Large intestine (tissue), 3 donors: Measurements from ENCODE around the gene SLC9A8. TPM values are rescaled to one million over a fixed set of nuclear protein-coding genes. Genes with fewer than 3 reads are reported as not detected.
"Not testable (repeated sequence)": the region's sequence is repeated elsewhere in the genome, so short reads cannot be mapped to it uniquely, and the experiment has no call there.

Source experiments
- DNase-seq, 2 donors: peaks; one replicate each; pipeline versions ENCODE4 v3.0.0 to v3.0.0-alpha.2; 2013
- H3K27ac ChIP-seq: one replicate; pipeline ENCODE4 v1.5.1; 2013; ENCODE audit warnings: low read length
- H3K27me3 ChIP-seq: 2 replicates; pipeline ENCODE4 v1.6.1; 2013; ENCODE audit warnings: low read length; ENCODE audit not compliant: control insufficient read depth, insufficient read depth
- H3K36me3 ChIP-seq: 2 replicates; pipeline ENCODE4 v1.6.1; 2013; ENCODE audit warnings: low read length; ENCODE audit not compliant: control insufficient read depth, insufficient read depth
- H3K4me1 ChIP-seq: one replicate; pipeline ENCODE4 v1.6.1; 2013; ENCODE audit warnings: low read length; ENCODE audit not compliant: control insufficient read depth, insufficient read depth
- H3K4me3 ChIP-seq: one replicate; pipeline ENCODE4 v1.5.1; 2013; ENCODE audit warnings: low read length
- H3K9me3 ChIP-seq: one replicate; pipeline ENCODE4 v1.6.1; 2013; ENCODE audit warnings: mild to moderate bottlenecking, low read depth, low read length, moderate library complexity; ENCODE audit not compliant: control insufficient read depth
- WGBS: methylation state at CpG from one replicate; pipeline ENCODE4 v1.1.5; 2013; ENCODE audit warnings: low lambda C conversion rate; ENCODE audit not compliant: insufficient coverage; 5-methylcytosine and 5-hydroxymethylcytosine counted together
- polyA plus RNA-seq: library from polyadenylated mRNA; unstranded; fragments of 120-200 nt; gene quantifications from one replicate; pipeline ENCODE4 v1.2.1, GENCODE V29; 2013

SLC9A8 gene
- polyA plus RNA-seq, 1 donor, result 11.3 TPM

GRCh38 chr20:49796600-49797343 is 15.9 kb upstream of the SLC9A8 start:
- WGBS, result 53% methylated on average over 3 of the region's 8 CpGs

GRCh38 chr20:49797344-49797615 is 15.3 kb upstream of the SLC9A8 start:
- peak overlapping the region; percentile 36 for H3K27ac ChIP-seq
- no peaks in the 10 kb centered on the region for H3K27me3 ChIP-seq
- peak in 1 of 2 donors; percentile 70 for DNase-seq
- H3K4me1 ChIP-seq, result peaks cover 27% of the 10 kb centered on the region
- no peaks in the 10 kb centered on the region for H3K36me3 ChIP-seq
- no CpG with 5 or more reads among the region's 6 CpGs for WGBS
- no peaks in the 10 kb centered on the region for H3K9me3 ChIP-seq
- no peak overlapping the region for H3K4me3 ChIP-seq

More at GRCh38 chr20:49796600-49797343, 15.9 kb upstream of the SLC9A8 start:
- H3K27ac ChIP-seq, result peak overlapping the region; percentile 36
- peaks cover 27% of the 10 kb centered on the region for H3K4me1 ChIP-seq
- H3K9me3 ChIP-seq, result no peaks in the 10 kb centered on the region
- no peaks in the 10 kb centered on the region for H3K36me3 ChIP-seq
- no peaks in the 10 kb centered on the region for H3K27me3 ChIP-seq
- DNase-seq, result peak in 1 of 2 donors; percentile 54
- no peak overlapping the region for H3K4me3 ChIP-seq

- Histone ChIP-seq H3K4me3 (no peak overlapping the region), H3K36me3 (no peaks in the 10 kb centered on the region), H3K9me3 (no peaks in the 10 kb centered on the region), H3K27ac (no peak overlapping the region), H3K4me1 (peaks cover 23% of the 10 kb centered on the region), H3K27me3 (no peaks in the 10 kb centered on the region)
- WGBS, result 100% methylated on average over 1 of the region's 4 CpGs
- DNase-seq, result no peak
Observed at GRCh38 chr20:49798718-49799117, 13.9 kb upstream of the SLC9A8 start.

GRCh38 chr20:49799698-49800097 is 12.9 kb upstream of the SLC9A8 start:
- Histone ChIP-seq H3K9me3 (no peaks in the 10 kb centered on the region), H3K27me3 (no peaks in the 10 kb centered on the region), H3K4me1 (peaks cover 14% of the 10 kb centered on the region), H3K27ac (no peak overlapping the region), H3K4me3 (no peak overlapping the region), H3K36me3 (no peaks in the 10 kb centered on the region)
- WGBS, result 100% methylated on average over 1 of the region's 8 CpGs
- DNase-seq, result no peak

GRCh38 chr20:49803418-49803817 is 9.2 kb upstream of the SLC9A8 start:
- Histone ChIP-seq H3K9me3 (no peaks in the 10 kb centered on the region), H3K4me3 (no peak overlapping the region), H3K36me3 (no peaks in the 10 kb centered on the region), H3K27ac (no peak overlapping the region), H3K27me3 (no peaks in the 10 kb centered on the region), H3K4me1 (no peaks in the 10 kb centered on the region)
- no peak for DNase-seq
- WGBS, result 100% methylated on average over 1 of the region's 1 CpG

- DNase-seq, result no peak
- no peaks in the 10 kb centered on the region for H3K4me1 ChIP-seq
- no peaks in the 10 kb centered on the region for H3K9me3 ChIP-seq
- H3K4me3 ChIP-seq, result no peak overlapping the region
- no peaks in the 10 kb centered on the region for H3K36me3 ChIP-seq
- no peak overlapping the region for H3K27ac ChIP-seq
- H3K27me3 ChIP-seq, result no peaks in the 10 kb centered on the region
- 100% methylated on average over 1 of the region's 3 CpGs for WGBS
Observed at GRCh38 chr20:49804364-49804763, 8.3 kb upstream of the SLC9A8 start.

GRCh38 chr20:49805224-49805876 is 7.3 kb upstream of the SLC9A8 start:
- peak in 1 of 2 donors; percentile 48 for DNase-seq
- H3K36me3 ChIP-seq, H3K27me3 ChIP-seq, H3K27ac ChIP-seq, H3K9me3 ChIP-seq, H3K4me1 ChIP-seq, H3K4me3 ChIP-seq: not testable (repeated sequence)
- no CpG with 5 or more reads among the region's 11 CpGs for WGBS

GRCh38 chr20:49808753-49809152 is 3.9 kb upstream of the SLC9A8 start:
- DNase-seq, result no peak
- Histone ChIP-seq H3K4me1 (peaks cover 7% of the 10 kb centered on the region), H3K27ac (no peak overlapping the region), H3K36me3 (no peaks in the 10 kb centered on the region), H3K9me3 (no peaks in the 10 kb centered on the region), H3K4me3 (no peak overlapping the region), H3K27me3 (no peaks in the 10 kb centered on the region)
- no CpG with 5 or more reads among the region's 8 CpGs for WGBS

- no peaks in the 10 kb centered on the region for H3K27me3 ChIP-seq
- H3K4me3 ChIP-seq, result no peak overlapping the region
- H3K36me3 ChIP-seq, result peaks cover under 1% of the 10 kb centered on the region
- peaks cover 9% of the 10 kb centered on the region for H3K4me1 ChIP-seq
- no peak for DNase-seq
- no peaks in the 10 kb centered on the region for H3K9me3 ChIP-seq
- 100% methylated on average over 1 of the region's 5 CpGs for WGBS
- no peak overlapping the region for H3K27ac ChIP-seq
Observed at GRCh38 chr20:49809803-49810359, 2.7 kb upstream of the SLC9A8 start.

- 92% methylated on average over 2 of the region's 6 CpGs for WGBS
- no peaks in the 10 kb centered on the region for H3K9me3 ChIP-seq
Observed at GRCh38 chr20:49810491-49811190, 2.0 kb upstream of the SLC9A8 start.

More at GRCh38 chr20:49810491-49811190, 2.0 kb upstream of the SLC9A8 start:
- no peak for DNase-seq
- no peak overlapping the region for H3K27ac ChIP-seq
- H3K4me1 ChIP-seq, result peaks cover 9% of the 10 kb centered on the region
- no peak overlapping the region for H3K4me3 ChIP-seq
- H3K36me3 ChIP-seq, result peaks cover 7% of the 10 kb centered on the region
- H3K27me3 ChIP-seq, result no peaks in the 10 kb centered on the region
